Measurements from ENCODE around the gene FATE1.

Gene FATE1

GRCh38 chrX:151735219-151735618, 19.4 kb downstream of the FATE1 start:
- no peak overlapping the region for H3K27ac ChIP-seq (ENCODE audit: low read depth, low read length)
- H3K9ac ChIP-seq (ENCODE audit: low read length), result no peak overlapping the region
- no peaks in the 10 kb centered on the region for H3K27me3 ChIP-seq (ENCODE audit: control insufficient read depth, insufficient read depth, low read length)
- no peaks in the 10 kb centered on the region for H3K36me3 ChIP-seq (ENCODE audit: control insufficient read depth, insufficient read depth, low read length)
- H3K4me1 ChIP-seq (ENCODE audit: control insufficient read depth, insufficient read depth, low read length), result no peaks in the 10 kb centered on the region
- no peak overlapping the region for H3K4me3 ChIP-seq (ENCODE audit: low read length)

GRCh38 chrX:151736685-151737084, 20.9 kb downstream of the FATE1 start:
- Histone ChIP-seq H3K4me3 (ENCODE audit: low read length) (no peak overlapping the region), H3K4me1 (ENCODE audit: control insufficient read depth, insufficient read depth, low read length) (no peaks in the 10 kb centered on the region), H3K27me3 (ENCODE audit: control insufficient read depth, insufficient read depth, low read length) (no peaks in the 10 kb centered on the region), H3K36me3 (ENCODE audit: control insufficient read depth, insufficient read depth, low read length) (no peaks in the 10 kb centered on the region), H3K9ac (ENCODE audit: low read length) (no peak overlapping the region), H3K27ac (ENCODE audit: low read depth, low read length) (no peak overlapping the region)

GRCh38 chrX:151737494-151737893, 21.7 kb downstream of the FATE1 start:
- H3K27ac ChIP-seq (ENCODE audit: low read depth, low read length), result no peak overlapping the region
- no peak overlapping the region for H3K9ac ChIP-seq (ENCODE audit: low read length)
- H3K27me3 ChIP-seq (ENCODE audit: control insufficient read depth, insufficient read depth, low read length), result no peaks in the 10 kb centered on the region
- H3K4me1 ChIP-seq (ENCODE audit: control insufficient read depth, insufficient read depth, low read length), result no peaks in the 10 kb centered on the region
- no peaks in the 10 kb centered on the region for H3K36me3 ChIP-seq (ENCODE audit: control insufficient read depth, insufficient read depth, low read length)
- H3K4me3 ChIP-seq (ENCODE audit: low read length), result no peak overlapping the region

GRCh38 chrX:151738751-151739150, 22.9 kb downstream of the FATE1 start:
- Histone ChIP-seq H3K36me3 (ENCODE audit: control insufficient read depth, insufficient read depth, low read length) (no peaks in the 10 kb centered on the region), H3K4me1 (ENCODE audit: control insufficient read depth, insufficient read depth, low read length) (no peaks in the 10 kb centered on the region), H3K27me3 (ENCODE audit: control insufficient read depth, insufficient read depth, low read length) (no peaks in the 10 kb centered on the region), H3K4me3 (ENCODE audit: low read length) (no peak overlapping the region), H3K27ac (ENCODE audit: low read depth, low read length) (no peak overlapping the region), H3K9ac (ENCODE audit: low read length) (no peak overlapping the region)

GRCh38 chrX:151741606-151742005, 25.8 kb downstream of the FATE1 start:
- Histone ChIP-seq H3K36me3 (ENCODE audit: control insufficient read depth, insufficient read depth, low read length) (no peaks in the 10 kb centered on the region), H3K9ac (ENCODE audit: low read length) (no peak overlapping the region), H3K4me3 (ENCODE audit: low read length) (no peak overlapping the region), H3K27me3 (ENCODE audit: control insufficient read depth, insufficient read depth, low read length) (no peaks in the 10 kb centered on the region), H3K4me1 (ENCODE audit: control insufficient read depth, insufficient read depth, low read length) (no peaks in the 10 kb centered on the region), H3K27ac (ENCODE audit: low read depth, low read length) (no peak overlapping the region)

- Histone ChIP-seq H3K27me3 (ENCODE audit: control insufficient read depth, insufficient read depth, low read length) (no peaks in the 10 kb centered on the region), H3K4me1 (ENCODE audit: control insufficient read depth, insufficient read depth, low read length) (no peaks in the 10 kb centered on the region), H3K4me3 (ENCODE audit: low read length) (no peak overlapping the region), H3K36me3 (ENCODE audit: control insufficient read depth, insufficient read depth, low read length) (no peaks in the 10 kb centered on the region), H3K9ac (ENCODE audit: low read length) (no peak overlapping the region), H3K27ac (ENCODE audit: low read depth, low read length) (no peak overlapping the region)
These were observed 26.5 kb downstream of the FATE1 start for GRCh38 chrX:151742311-151742710.

GRCh38 chrX:151743651-151744470, 28.0 kb downstream of the FATE1 start:
- no peak overlapping the region for H3K27ac ChIP-seq (ENCODE audit: low read depth, low read length)
- H3K4me3 ChIP-seq (ENCODE audit: low read length), result no peak overlapping the region
- H3K9ac ChIP-seq (ENCODE audit: low read length), result no peak overlapping the region
- H3K36me3 ChIP-seq (ENCODE audit: control insufficient read depth, insufficient read depth, low read length), result no peaks in the 10 kb centered on the region
- no peaks in the 10 kb centered on the region for H3K4me1 ChIP-seq (ENCODE audit: control insufficient read depth, insufficient read depth, low read length)
- no peaks in the 10 kb centered on the region for H3K27me3 ChIP-seq (ENCODE audit: control insufficient read depth, insufficient read depth, low read length)

- H3K4me1 ChIP-seq (ENCODE audit: control insufficient read depth, insufficient read depth, low read length), result no peaks in the 10 kb centered on the region
- no peaks in the 10 kb centered on the region for H3K27me3 ChIP-seq (ENCODE audit: control insufficient read depth, insufficient read depth, low read length)
- H3K36me3 ChIP-seq (ENCODE audit: control insufficient read depth, insufficient read depth, low read length), result no peaks in the 10 kb centered on the region
- no peak overlapping the region for H3K9ac ChIP-seq (ENCODE audit: low read length)
- H3K27ac ChIP-seq (ENCODE audit: low read depth, low read length), result no peak overlapping the region
- no peak overlapping the region for H3K4me3 ChIP-seq (ENCODE audit: low read length)
These were observed 29.8 kb downstream of the FATE1 start for GRCh38 chrX:151745651-151746050.

GRCh38 chrX:151746502-151746901, 30.7 kb downstream of the FATE1 start:
- no peaks in the 10 kb centered on the region for H3K27me3 ChIP-seq (ENCODE audit: control insufficient read depth, insufficient read depth, low read length)
- no peak overlapping the region for H3K27ac ChIP-seq (ENCODE audit: low read depth, low read length)

GRCh38 chrX:151750511-151750910, 34.7 kb downstream of the FATE1 start:
- Histone ChIP-seq H3K27me3 (ENCODE audit: control insufficient read depth, insufficient read depth, low read length) (peaks cover 7% of the 10 kb centered on the region), H3K36me3 (ENCODE audit: control insufficient read depth, insufficient read depth, low read length) (no peaks in the 10 kb centered on the region)

More at GRCh38 chrX:151746502-151746901, 30.7 kb downstream of the FATE1 start:
- H3K4me1 ChIP-seq (ENCODE audit: control insufficient read depth, insufficient read depth, low read length), result no peaks in the 10 kb centered on the region
- H3K9ac ChIP-seq (ENCODE audit: low read length), result no peak overlapping the region
- no peak overlapping the region for H3K4me3 ChIP-seq (ENCODE audit: low read length)
- H3K36me3 ChIP-seq (ENCODE audit: control insufficient read depth, insufficient read depth, low read length), result no peaks in the 10 kb centered on the region

GRCh38 chrX:151752847-151753246, 37.0 kb downstream of the FATE1 start:
- Histone ChIP-seq H3K27me3 (ENCODE audit: control insufficient read depth, insufficient read depth, low read length) (peaks cover 9% of the 10 kb centered on the region), H3K9ac (ENCODE audit: low read length) (no peak overlapping the region), H3K4me3 (ENCODE audit: low read length) (no peak overlapping the region), H3K36me3 (ENCODE audit: control insufficient read depth, insufficient read depth, low read length) (no peaks in the 10 kb centered on the region), H3K27ac (ENCODE audit: low read depth, low read length) (no peak overlapping the region), H3K4me1 (ENCODE audit: control insufficient read depth, insufficient read depth, low read length) (no peaks in the 10 kb centered on the region)

More at GRCh38 chrX:151750511-151750910, 34.7 kb downstream of the FATE1 start:
- Histone ChIP-seq H3K4me3 (ENCODE audit: low read length) (no peak overlapping the region), H3K27ac (ENCODE audit: low read depth, low read length) (no peak overlapping the region), H3K4me1 (ENCODE audit: control insufficient read depth, insufficient read depth, low read length) (no peaks in the 10 kb centered on the region), H3K9ac (ENCODE audit: low read length) (no peak overlapping the region)

- Histone ChIP-seq H3K4me1 (ENCODE audit: control insufficient read depth, insufficient read depth, low read length) (no peaks in the 10 kb centered on the region), H3K9ac (ENCODE audit: low read length) (no peak overlapping the region), H3K4me3 (ENCODE audit: low read length) (no peak overlapping the region), H3K27ac (ENCODE audit: low read depth, low read length) (no peak overlapping the region), H3K36me3 (ENCODE audit: control insufficient read depth, insufficient read depth, low read length) (no peaks in the 10 kb centered on the region), H3K27me3 (ENCODE audit: control insufficient read depth, insufficient read depth, low read length) (peaks cover 9% of the 10 kb centered on the region)
These were observed 37.6 kb downstream of the FATE1 start for GRCh38 chrX:151753313-151754046.

Data from rectal smooth muscle tissue (tissue), 1 donor.